GM18508 (cell line): ENCODE data around the gene CDX1.

ENCODE experiments used
- ATAC-seq: cut with Tn5 transposase; IDR thresholded peaks from one replicate; pipeline ENCODE4 v1.9.1; 2021; ENCODE audit warnings: moderate number of reproducible peaks; ENCODE audit not compliant: insufficient read depth, unreplicated experiment

Gene CDX1

DNA sequence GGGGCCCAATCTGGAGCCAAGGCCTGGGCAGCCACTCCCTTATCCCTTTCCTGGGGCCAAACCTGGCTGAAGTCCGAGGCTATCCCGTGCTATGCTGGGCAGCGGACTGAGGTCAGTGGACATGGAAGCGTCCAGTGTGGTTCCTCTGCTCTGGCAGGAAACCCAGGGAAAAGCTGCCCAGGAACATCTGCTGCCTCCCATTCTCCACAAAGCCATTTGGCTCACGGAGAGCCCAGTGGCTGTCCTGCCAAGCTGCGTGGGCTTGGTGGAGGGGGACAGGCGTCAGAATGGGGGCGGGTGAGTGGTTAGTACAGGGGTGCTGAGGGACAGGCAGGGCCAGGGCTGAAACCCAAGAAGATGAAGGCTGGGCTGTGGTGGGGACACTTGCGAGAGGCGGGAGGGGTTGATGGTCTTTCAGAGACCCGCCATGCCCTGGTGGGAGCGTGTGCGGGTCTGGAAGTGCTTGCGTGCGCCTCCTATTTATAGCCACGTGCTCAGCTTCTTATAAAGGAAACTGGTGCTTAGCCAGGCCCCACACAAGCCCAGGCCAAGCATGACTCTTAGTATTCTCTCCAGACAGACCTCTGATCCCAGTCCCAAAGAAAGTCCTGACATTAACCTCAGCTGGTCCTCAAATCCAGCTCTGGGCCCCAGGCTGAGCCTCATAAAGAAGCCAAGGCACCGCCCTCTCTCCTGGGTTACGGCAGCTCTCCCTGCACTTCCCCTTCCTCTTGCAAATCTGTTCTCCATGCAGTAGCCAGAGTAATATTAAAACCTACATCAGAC is 13.9 kb downstream of the CDX1 start:
- no peak for ATAC-seq

GRCh38 chr5:150181027-150181426 is 14.4 kb downstream of the CDX1 start:
- ATAC-seq = no peak

- no peak for ATAC-seq
Observed at GRCh38 chr5:150181766-150182545, 15.4 kb downstream of the CDX1 start.

DNA sequence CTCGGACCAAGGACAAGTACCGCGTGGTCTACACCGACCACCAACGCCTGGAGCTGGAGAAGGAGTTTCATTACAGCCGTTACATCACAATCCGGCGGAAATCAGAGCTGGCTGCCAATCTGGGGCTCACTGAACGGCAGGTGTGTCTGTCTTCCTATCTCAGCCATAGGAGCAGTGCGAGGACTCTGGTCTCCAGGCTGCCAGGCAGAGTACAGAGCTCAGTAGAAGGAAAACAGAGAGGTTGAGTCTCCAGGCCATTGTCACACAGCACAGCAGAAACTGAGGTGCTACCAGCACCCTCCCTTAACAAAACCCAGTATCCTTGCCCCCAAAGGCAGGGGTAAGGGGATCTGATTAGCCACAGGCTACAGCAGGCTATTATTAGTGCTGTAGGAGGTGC is 16.2 kb downstream of the CDX1 start:
- no peak for ATAC-seq

- no peak for ATAC-seq
Observed at GRCh38 chr5:150183436-150183835, 16.9 kb downstream of the CDX1 start.

DNA sequence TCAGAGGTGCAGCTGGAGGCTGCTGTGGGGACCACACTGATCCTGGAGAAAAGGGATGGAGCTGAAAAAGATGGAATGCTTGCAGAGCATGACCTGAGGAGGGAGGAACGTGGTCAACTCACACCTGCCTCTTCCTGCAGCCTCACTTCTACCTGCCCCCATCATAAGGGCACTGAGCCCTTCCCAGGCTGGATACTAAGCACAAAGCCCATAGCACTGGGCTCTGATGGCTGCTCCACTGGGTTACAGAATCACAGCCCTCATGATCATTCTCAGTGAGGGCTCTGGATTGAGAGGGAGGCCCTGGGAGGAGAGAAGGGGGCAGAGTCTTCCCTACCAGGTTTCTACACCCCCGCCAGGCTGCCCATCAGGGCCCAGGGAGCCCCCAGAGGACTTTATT is 17.4 kb downstream of the CDX1 start:
- ATAC-seq = no peak

GRCh38 chr5:150184990-150185912 is 18.7 kb downstream of the CDX1 start:
- no peak for ATAC-seq

DNA sequence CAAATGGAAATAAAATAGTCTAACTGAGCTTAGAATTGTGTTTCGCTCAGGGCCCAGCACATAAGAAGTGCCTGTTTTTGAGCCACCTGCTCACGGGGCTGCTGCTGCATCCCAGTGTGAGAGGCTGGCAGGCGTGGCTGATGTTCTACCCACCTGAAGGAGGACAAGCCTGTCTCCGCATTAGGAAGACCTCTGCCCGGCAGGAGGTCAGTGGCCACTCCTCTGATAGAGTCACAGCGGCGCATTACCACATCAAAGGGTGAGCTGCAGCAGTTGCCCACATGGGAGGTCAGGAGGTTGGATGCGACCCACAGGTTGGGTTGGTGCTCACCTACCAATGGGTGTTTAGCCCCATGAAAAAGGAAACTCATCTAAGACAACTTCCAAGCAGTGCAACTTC is 19.6 kb downstream of the CDX1 start:
- no peak for ATAC-seq

DNA sequence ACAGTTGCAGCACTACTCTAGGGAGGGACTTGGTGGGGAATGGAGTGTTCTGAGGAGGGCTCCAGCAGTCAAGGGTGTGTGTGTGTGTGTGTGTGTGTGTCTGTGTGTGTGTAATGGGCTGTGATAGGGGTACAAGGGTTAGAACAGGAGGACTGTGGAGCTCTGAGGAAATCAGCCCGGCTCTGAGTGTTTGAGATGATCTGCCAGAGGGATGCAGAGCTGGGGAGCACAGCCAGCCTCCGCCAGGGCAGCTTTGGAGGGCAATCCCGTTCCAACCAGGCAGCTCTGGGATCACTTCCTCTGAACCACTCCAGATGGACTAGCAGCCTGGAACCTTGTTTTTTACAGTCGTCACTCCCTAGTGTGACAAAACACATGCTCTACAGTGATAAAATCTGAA is 20.3 kb downstream of the CDX1 start:
- ATAC-seq = no peak

- no peak for ATAC-seq
Observed at GRCh38 chr5:150188146-150188842, 21.7 kb downstream of the CDX1 start.

- ATAC-seq = no peak
Observed at GRCh38 chr5:150189326-150189725, 22.7 kb downstream of the CDX1 start.

GRCh38 chr5:150189728-150190502 is 23.3 kb downstream of the CDX1 start, which contains the start of gene SLC6A7:
TSS of gene SLC6A7 (plus strand) at chr5:150190062. CDS start at chr5:150190328, 266 bp downstream.
- no peak for ATAC-seq

GRCh38 chr5:150190503-150190979 is 24.0 kb downstream of the CDX1 start:
- no peak for ATAC-seq

DNA sequence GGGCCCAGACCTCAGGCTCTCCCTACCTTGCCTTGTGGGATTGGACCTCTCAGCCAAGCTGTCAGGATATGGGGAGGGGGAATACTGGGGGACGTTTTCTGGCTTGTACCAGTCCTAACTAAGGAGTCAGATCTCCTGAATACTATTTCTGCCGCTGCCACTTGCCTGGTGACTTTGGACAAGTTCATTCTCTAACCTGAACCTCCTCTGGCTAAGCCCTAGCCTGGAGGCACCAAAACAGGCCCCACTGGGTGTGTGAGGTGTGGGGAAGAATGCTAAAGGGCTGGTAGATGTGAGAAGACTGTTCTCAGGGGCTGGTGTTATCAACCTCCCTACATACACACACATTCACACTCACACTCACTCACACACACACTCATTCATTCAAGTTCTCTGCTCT is 24.4 kb downstream of the CDX1 start:
- ATAC-seq = no peak

GRCh38 chr5:150192462-150192861 is 25.9 kb downstream of the CDX1 start:
- ATAC-seq = no peak

- no peak for ATAC-seq
Observed at GRCh38 chr5:150195736-150196485, 29.3 kb downstream of the CDX1 start.

GRCh38 chr5:150196514-150196913 is 29.9 kb downstream of the CDX1 start:
- ATAC-seq = no peak

DNA sequence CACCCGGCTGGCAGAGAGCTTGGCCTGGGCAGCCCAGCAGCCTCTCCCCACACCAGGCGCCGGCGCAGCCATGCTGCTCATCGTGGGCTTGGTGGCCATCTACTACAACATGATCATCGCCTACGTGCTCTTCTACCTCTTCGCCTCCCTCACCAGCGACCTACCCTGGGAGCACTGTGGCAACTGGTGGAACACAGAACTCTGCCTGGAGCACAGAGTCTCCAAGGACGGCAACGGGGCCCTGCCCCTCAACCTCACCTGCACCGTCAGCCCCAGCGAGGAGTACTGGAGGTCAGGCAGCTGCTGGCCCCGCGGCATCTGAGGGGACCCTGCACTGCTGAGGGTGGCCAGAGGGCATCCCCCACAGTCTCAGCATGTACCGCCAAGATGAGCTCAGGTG is 30.4 kb downstream of the CDX1 start:
- no peak for ATAC-seq
